Tibial artery (tissue), 4 donors: ENCODE results near the gene AKT2.

Experiments used
- DNase-seq, 2 donors: peaks; one replicate each; pipeline ENCODE4 v3.0.0-alpha.2; 2019
- H3K27ac ChIP-seq, 2 donors: fragments of 200-600 bp; sonication (generic) in 1 of 2; 1 replicate in 1 of 2; 2 replicates in 1 of 2; pipeline ENCODE4 v1.5.1; 2018 to 2019; ENCODE audit warnings: mild to moderate bottlenecking in 1 of 2
- H3K27me3 ChIP-seq, 2 donors: fragments of 200-600 bp; sonication (generic) in 1 of 2; one replicate each; pipeline versions ENCODE4 v1.5.1 to v1.6.0; 2016 to 2019
- H3K36me3 ChIP-seq, 3 donors: fragments of 200-600 bp; sonication (generic) in 2 of 3; one replicate each; pipeline ENCODE4 v1.5.1; 2016 to 2019; ENCODE audit warnings: mild to moderate bottlenecking in 2 of 3
- H3K4me1 ChIP-seq, 4 donors: fragments of 200-600 bp; sonication (generic) in 2 of 4; 1 replicate in 3 of 4; 2 replicates in 1 of 4; pipeline ENCODE4 v1.5.1; 2016 to 2019
- H3K4me3 ChIP-seq, 2 donors: fragments of 200-600 bp; sonication (generic) in 1 of 2; 1 replicate in 1 of 2; 2 replicates in 1 of 2; pipeline ENCODE4 v1.5.1; 2018 to 2019; ENCODE audit warnings: mild to moderate bottlenecking in 2 of 2
- H3K9me3 ChIP-seq, 3 donors: fragments of 200-600 bp; sonication (generic) in 1 of 3; one replicate each; pipeline ENCODE4 v1.5.1; 2016 to 2019
- CTCF ChIP-seq, 2 experiments: fragments of 200-600 bp in 1 of 2; fragments of 450-650 bp in 1 of 2; IDR thresholded peaks; one replicate each; pipeline ENCODE4 v1.5.1; 2017 to 2019; ENCODE audit warnings: antibody characterized with exemption in 2 of 2, mild to moderate bottlenecking in 1 of 2, moderate library complexity in 1 of 2
- intact Hi-C: fragments of 100-400 bp; cut with DNase I; formaldehyde crosslinking; loops from one replicate; pipeline ENCODE4 v1.15.0; 2023; ENCODE audit warnings: low total_unique reads

The AKT2 gene

GRCh38 chr19:40217027-40217810 is 67.9 kb downstream of the AKT2 start:
- no peaks in the 10 kb centered on the region for H3K9me3 ChIP-seq
- no peak for DNase-seq
- no peak for TF ChIP-seq CTCF (IDR thresholded peaks at IDR 0.05)
- peaks cover 0 to 19% (median 1%) of the 10 kb centered on the region in 3 donors for H3K36me3 ChIP-seq
- no peak overlapping the region for H3K27ac ChIP-seq
- intact Hi-C loops: no loop called here
- H3K4me3 ChIP-seq: no peak overlapping the region
- H3K4me1 ChIP-seq: peaks cover 0 to 13% (median 0%) of the 10 kb centered on the region in 4 donors
- H3K27me3 ChIP-seq: peaks cover 11 to 43% of the 10 kb centered on the region in 2 donors

GRCh38 chr19:40216777-40217026 is 68.4 kb downstream of the AKT2 start:
- H3K36me3 ChIP-seq: peaks cover 0 to 24% (median 7%) of the 10 kb centered on the region in 3 donors
- no peak for TF ChIP-seq CTCF (IDR thresholded peaks at IDR 0.05)
- H3K4me3 ChIP-seq: no peak overlapping the region
- no peaks in the 10 kb centered on the region for H3K9me3 ChIP-seq
- H3K27me3 ChIP-seq: peaks cover 11 to 43% of the 10 kb centered on the region in 2 donors
- DNase-seq: no peak
- peaks cover 0 to 13% (median 0%) of the 10 kb centered on the region in 4 donors for H3K4me1 ChIP-seq
- intact Hi-C loops: no loop called here
- no peak overlapping the region for H3K27ac ChIP-seq

- no peak overlapping the region for H3K4me3 ChIP-seq
- intact Hi-C loops: no loop called here
- peaks cover 0 to 13% (median 0%) of the 10 kb centered on the region in 4 donors for H3K4me1 ChIP-seq
- no peak for DNase-seq
- peaks cover 11 to 43% of the 10 kb centered on the region in 2 donors for H3K27me3 ChIP-seq
- H3K27ac ChIP-seq: no peak overlapping the region
- TF ChIP-seq CTCF (IDR thresholded peaks at IDR 0.05): no peak
- peaks cover 4 to 29% (median 12%) of the 10 kb centered on the region in 3 donors for H3K36me3 ChIP-seq
- H3K9me3 ChIP-seq: no peaks in the 10 kb centered on the region
Observed at GRCh38 chr19:40216013-40216776, 69.0 kb downstream of the AKT2 start.

- Histone ChIP-seq H3K36me3 (peaks cover 15 to 41% (median 23%) of the 10 kb centered on the region in 3 donors), H3K9me3 (no peaks in the 10 kb centered on the region), H3K27ac (no peak overlapping the region), H3K27me3 (peaks cover 11 to 37% of the 10 kb centered on the region in 2 donors), H3K4me1 (peaks cover 0 to 13% (median 0%) of the 10 kb centered on the region in 4 donors), H3K4me3 (no peak overlapping the region)
- intact Hi-C loops: no loop called here
- no peak for DNase-seq
- no peak for TF ChIP-seq CTCF (IDR thresholded peaks at IDR 0.05)
Observed at GRCh38 chr19:40214936-40215335, 70.2 kb downstream of the AKT2 start.

GRCh38 chr19:40213882-40214570 is 71.1 kb downstream of the AKT2 start:
- intact Hi-C loops: no loop called here
- peaks cover 11 to 32% of the 10 kb centered on the region in 2 donors for H3K27me3 ChIP-seq
- DNase-seq: no peak
- H3K36me3 ChIP-seq: peaks cover 24 to 51% (median 32%) of the 10 kb centered on the region in 3 donors
- no peak for TF ChIP-seq CTCF (IDR thresholded peaks at IDR 0.05)
- H3K4me1 ChIP-seq: peaks cover 0 to 13% (median 0%) of the 10 kb centered on the region in 4 donors
- H3K27ac ChIP-seq: no peak overlapping the region
- no peak overlapping the region for H3K4me3 ChIP-seq
- no peaks in the 10 kb centered on the region for H3K9me3 ChIP-seq
